ENCODE results near the gene CTXND2. TPM values are rescaled to one million over a fixed set of nuclear protein-coding genes. Genes with fewer than 3 reads are reported as not detected.
"Not testable (repeated sequence)": the region's sequence is repeated elsewhere in the genome, so short reads cannot be mapped to it uniquely, and the experiment has no call there.

Gene CTXND2
- total RNA-seq, 1 donor from 2014 or later: not detected

GRCh38 chr1:150863724-150864123 lies 23.2 kb upstream of the CTXND2 start:
- no peak overlapping the region for H3K9ac ChIP-seq
- TF ChIP-seq EZH2 (IDR thresholded peaks at IDR 0.05): no peak
- TF ChIP-seq EZH2phosphoT487 (IDR thresholded peaks at IDR 0.05): no peak
- TF ChIP-seq CTCF (IDR thresholded peaks at IDR 0.05): no peak
- H3K27me3 Mint-ChIP-seq (ENCODE audit: insufficient read depth, low read depth): no peaks in the 10 kb centered on the region
- H3F3A ChIP-seq (ENCODE audit: low read depth): no peaks in the 10 kb centered on the region
- H3K79me2 ChIP-seq (ENCODE audit: low read depth): peaks cover 68% of the 10 kb centered on the region
- H3K27ac ChIP-seq: no peak overlapping the region
- no peaks in the 10 kb centered on the region for H3K4me1 Mint-ChIP-seq
- H3K4me3 Mint-ChIP-seq: no peak overlapping the region
- peaks cover 16% of the 10 kb centered on the region for H3K36me3 Mint-ChIP-seq
- H3K4me3 ChIP-seq: no peak overlapping the region
- H3K4me2 ChIP-seq: no peak overlapping the region
- H3K36me3 ChIP-seq: no peaks in the 10 kb centered on the region
- no peak overlapping the region for H3K27ac Mint-ChIP-seq
- no peaks in the 10 kb centered on the region for H3K4me1 ChIP-seq
- H3K9me3 Mint-ChIP-seq: no peaks in the 10 kb centered on the region
- DNase-seq (ENCODE audit: low spot score): no peak
- no peak overlapping the region for H2AFZ ChIP-seq (replicated peaks)
- H4K20me1 ChIP-seq (ENCODE audit: low read depth): peaks cover 9% of the 10 kb centered on the region
- no peaks in the 10 kb centered on the region for H3K27me3 ChIP-seq
- no peaks in the 10 kb centered on the region for H3K9me3 ChIP-seq (ENCODE audit: low read depth)

GRCh38 chr1:150864200-150864599 lies 22.7 kb upstream of the CTXND2 start:
- H4K20me1 ChIP-seq (ENCODE audit: low read depth); H3K27me3 ChIP-seq; H3K9me3 ChIP-seq (ENCODE audit: low read depth); H3K27ac ChIP-seq; H3K9ac ChIP-seq; H3K36me3 ChIP-seq; H3K27me3 Mint-ChIP-seq (ENCODE audit: insufficient read depth, low read depth); H3F3A ChIP-seq (ENCODE audit: low read depth); H3K4me1 ChIP-seq; H3K27ac Mint-ChIP-seq; H3K4me3 ChIP-seq; H3K4me1 Mint-ChIP-seq; DNase-seq (ENCODE audit: low spot score); H3K4me3 Mint-ChIP-seq; H3K4me2 ChIP-seq; H2AFZ ChIP-seq (replicated peaks); H3K9me3 Mint-ChIP-seq: not testable (repeated sequence)
- H3K79me2 ChIP-seq (ENCODE audit: low read depth): peaks cover 73% of the 10 kb centered on the region
- H3K36me3 Mint-ChIP-seq: peaks cover 16% of the 10 kb centered on the region

GRCh38 chr1:150869683-150870082 lies 17.3 kb upstream of the CTXND2 start:
- no peak overlapping the region for H3K4me3 Mint-ChIP-seq
- Histone ChIP-seq H4K20me1 (ENCODE audit: low read depth) (peaks cover 9% of the 10 kb centered on the region), H3K9ac (no peak overlapping the region), H3K36me3 (no peaks in the 10 kb centered on the region), H3K4me1 (peaks cover 4% of the 10 kb centered on the region), H3K4me2 (no peak overlapping the region), H3K27ac (no peak overlapping the region), H3K79me2 (ENCODE audit: low read depth) (peaks cover 87% of the 10 kb centered on the region), H2AFZ (replicated peaks) (no peak overlapping the region), H3F3A (ENCODE audit: low read depth) (no peaks in the 10 kb centered on the region), H3K9me3 (ENCODE audit: low read depth) (no peaks in the 10 kb centered on the region), H3K4me3 (no peak overlapping the region), H3K27me3 (no peaks in the 10 kb centered on the region)
- no peak for DNase-seq (ENCODE audit: low spot score)
- H3K36me3 Mint-ChIP-seq: peaks cover 30% of the 10 kb centered on the region
- TF ChIP-seq EZH2 (IDR thresholded peaks at IDR 0.05) (no peak), EZH2phosphoT487 (IDR thresholded peaks at IDR 0.05) (no peak), CTCF (IDR thresholded peaks at IDR 0.05) (no peak)
- peak overlapping the region; percentile 42 for H3K27ac Mint-ChIP-seq
- H3K9me3 Mint-ChIP-seq: no peaks in the 10 kb centered on the region
- H3K27me3 Mint-ChIP-seq (ENCODE audit: insufficient read depth, low read depth): no peaks in the 10 kb centered on the region
- peaks cover 11% of the 10 kb centered on the region for H3K4me1 Mint-ChIP-seq

GRCh38 chr1:150872572-150872971 lies 14.4 kb upstream of the CTXND2 start:
- H3K9me3 ChIP-seq (ENCODE audit: low read depth): no peaks in the 10 kb centered on the region
- peaks cover 26% of the 10 kb centered on the region for H3K36me3 Mint-ChIP-seq
- no peaks in the 10 kb centered on the region for H3K27me3 ChIP-seq
- H2AFZ ChIP-seq (replicated peaks): no peak overlapping the region
- H3K4me1 ChIP-seq: peaks cover 12% of the 10 kb centered on the region
- no peak overlapping the region for H3K27ac ChIP-seq
- H4K20me1 ChIP-seq (ENCODE audit: low read depth): peaks cover 4% of the 10 kb centered on the region
- TF ChIP-seq EZH2phosphoT487 (IDR thresholded peaks at IDR 0.05) (no peak), CTCF (IDR thresholded peaks at IDR 0.05) (no peak), EZH2 (IDR thresholded peaks at IDR 0.05) (no peak)
- no peak overlapping the region for H3K4me3 ChIP-seq
- H3K27me3 Mint-ChIP-seq (ENCODE audit: insufficient read depth, low read depth): peaks cover 3% of the 10 kb centered on the region
- H3K4me1 Mint-ChIP-seq: peaks cover 19% of the 10 kb centered on the region
- no peaks in the 10 kb centered on the region for H3K9me3 Mint-ChIP-seq
- H3K79me2 ChIP-seq (ENCODE audit: low read depth): peaks cover 78% of the 10 kb centered on the region
- H3F3A ChIP-seq (ENCODE audit: low read depth): peaks cover 25% of the 10 kb centered on the region
- no peaks in the 10 kb centered on the region for H3K36me3 ChIP-seq
- DNase-seq (ENCODE audit: low spot score): no peak
- H3K9ac ChIP-seq: no peak overlapping the region
- no peak overlapping the region for H3K27ac Mint-ChIP-seq
- no peak overlapping the region for H3K4me2 ChIP-seq
- H3K4me3 Mint-ChIP-seq: no peak overlapping the region
